Measurements from ENCODE around the gene SEPHS2.
A peak's percentile ranks its signal among the peaks of the same experiment; 100 is the strongest.
"Not testable (repeated sequence)": the region's sequence is repeated elsewhere in the genome, so short reads cannot be mapped to it uniquely, and the experiment has no call there.

The SEPHS2 gene

DNA sequence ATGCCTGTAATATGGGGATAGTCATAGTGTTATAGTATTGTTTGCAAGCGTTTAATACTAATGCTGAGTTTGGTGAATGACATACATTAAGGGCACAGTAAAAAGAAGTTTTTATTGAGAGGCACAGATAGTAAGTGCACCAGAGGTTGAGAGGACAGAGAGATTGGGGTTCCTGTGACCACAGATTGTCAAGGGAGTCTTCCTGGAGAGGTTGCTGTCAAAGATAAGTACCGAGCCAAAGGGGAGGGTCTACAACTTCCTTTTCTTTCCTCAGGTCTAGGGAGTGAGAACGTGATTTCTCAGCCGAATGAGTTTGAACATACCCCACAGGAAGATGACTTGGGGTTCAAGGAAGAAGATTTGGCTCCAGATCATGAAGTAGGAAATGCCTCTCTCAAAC, 48.6 kb downstream of the SEPHS2 start:
- no peak for DNase-seq

GRCh38 chr16:30396627-30397026, 49.0 kb downstream of the SEPHS2 start:
- not testable (repeated sequence) for DNase-seq

DNA sequence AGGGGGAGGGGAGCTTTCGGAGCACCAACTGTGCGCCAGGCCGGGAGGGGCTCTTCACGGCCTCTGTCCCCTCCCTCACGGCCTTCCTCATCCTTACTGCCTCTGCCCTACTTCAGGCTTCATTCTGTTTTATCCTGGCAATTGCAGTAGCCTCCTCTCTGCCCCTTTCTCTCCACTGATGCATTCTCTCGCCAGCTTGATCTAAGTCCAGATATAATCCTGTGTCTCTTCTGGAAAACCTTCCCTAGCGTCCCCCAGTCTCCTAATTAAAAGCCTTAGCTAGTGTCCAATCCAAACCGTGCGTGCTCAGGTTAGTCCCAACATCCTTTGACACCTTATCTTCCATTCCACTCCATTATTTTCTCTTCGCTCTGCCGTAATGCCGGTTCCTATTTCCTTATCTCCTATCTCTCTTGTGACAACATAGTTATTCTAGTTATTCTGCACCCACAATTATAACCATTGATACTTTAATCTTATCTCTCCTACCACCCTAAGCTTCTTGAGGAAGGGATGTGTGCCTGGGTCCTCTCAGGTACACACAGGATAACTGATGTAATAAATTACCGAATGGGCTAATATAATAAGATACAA, 49.6 kb downstream of the SEPHS2 start:
- peak; percentile 14 for DNase-seq

GRCh38 chr16:30395155-30395991, 50.3 kb downstream of the SEPHS2 start, which contains the start of gene ZNF48:
TSS of gene ZNF48 (plus strand) at chr16:30395420. CDS start at chr16:30395795, 375 bp downstream.
- DNase-seq, result peak; percentile 55

- no peak for DNase-seq
Measured at GRCh38 chr16:30394592-30395154, 51.0 kb downstream of the SEPHS2 start.
